HCT116 (cell line): ENCODE results near the gene HIVEP1. TPM values are rescaled to one million over a fixed set of nuclear protein-coding genes. Genes with fewer than 3 reads are reported as not detected.

ENCODE experiments used
- ATAC-seq: fragments of 200-7000 bp; cut with Tn5 transposase; 2 replicates; pipeline ENCODE4 v1.9.1; 2020; ENCODE audit warnings: mild to moderate bottlenecking, moderate library complexity
- BruUV-seq: library from RNA; stranded (reverse); fragments of 400-500 nt; replicated peaks from 2 replicates; lab custom pipeline; 2021; lab: Mats Ljungman, UMichigan
- CTCF ChIA-PET: fragments of 300-600 bp; sonication (Branson Sonifier 250); formaldehyde crosslinking; loops from one replicate; lab custom pipeline; 2021; ENCODE audit warnings: antibody characterized with exemption; lab: Charles Lee
- POLR2A ChIA-PET: fragments of 300-600, 350-600 bp; sonication (Branson Sonifier 250); formaldehyde crosslinking; loops from one replicate; lab custom pipeline; 2021; ENCODE audit warnings: antibody characterized with exemption; lab: Charles Lee
- RAD21 ChIA-PET, 2 experiments: fragments of 300-600 bp; sonication (Branson Sonifier 250); formaldehyde crosslinking; loops; one replicate each; lab custom pipeline; 2023; ENCODE audit warnings: low total read pairs in 2 of 2; ENCODE audit not compliant: uncharacterized antibody in 2 of 2, unreplicated experiment in 2 of 2, low non-redundant PET in 1 of 2; lab: Charles Lee
- DNase-seq: peaks from one replicate; pipeline ENCODE4 v3.0.0-alpha.2; 2010; ENCODE audit warnings: low read depth, low spot score
- H2AFZ ChIP-seq: fragments of 200-600 bp; shearing (Covaris generic), sonication (generic); 2 replicates; pipeline ENCODE4 v1.6.1; 2017; ENCODE audit warnings: low read depth, mixed run types, mixed read lengths, antibody characterized with exemption, low read length; ENCODE audit not compliant: poor library complexity, severe bottlenecking
- H3K27ac ChIP-seq: 2 replicates; pipeline ENCODE4 v1.5.1; 2012; ENCODE audit warnings: low read depth, low read length
- H3K27me3 ChIP-seq: fragments of 200-600 bp; sonication (generic); 2 replicates; pipeline ENCODE4 v1.6.1; 2016; ENCODE audit warnings: mixed run types, low read length, mixed read lengths; ENCODE audit not compliant: insufficient read depth
- H3K36me3 ChIP-seq, 2 experiments: fragments of 200-500 bp in 1 of 2; fragments of 200-600 bp in 1 of 2; sonication (Bioruptor generic) in 1 of 2; sonication (generic) in 1 of 2; 2 replicates each; pipeline versions ENCODE4 v1.5.1 to v1.6.1; 2014 to 2016; ENCODE audit warnings: low read length in 2 of 2, inconsistent platforms in 1 of 2, mixed read lengths in 1 of 2, mixed run types in 1 of 2; ENCODE audit not compliant: insufficient read depth in 2 of 2, control insufficient read depth in 1 of 2
- H3K4me1 ChIP-seq, 2 experiments: fragments of 200-600 bp in 1 of 2; sonication (generic) in 1 of 2; 2 replicates each; pipeline versions ENCODE4 v1.5.1 to v1.6.1; 2012 to 2017; ENCODE audit warnings: low read length in 2 of 2, inconsistent platforms in 1 of 2, mild to moderate bottlenecking in 1 of 2, mixed read lengths in 1 of 2, mixed run types in 1 of 2, moderate library complexity in 1 of 2; ENCODE audit not compliant: insufficient read depth in 2 of 2, control insufficient read depth in 1 of 2
- H3K4me2 ChIP-seq: fragments of 200-600 bp; sonication (generic); 2 replicates; pipeline ENCODE4 v1.6.1; 2017; ENCODE audit warnings: mixed run types, low read length, mixed read lengths
- H3K4me3 ChIP-seq, 2 experiments: fragments of 200-600 bp in 1 of 2; sonication (generic) in 1 of 2; replicated peaks in 1 of 2; 2 replicates each; pipeline ENCODE4 v1.5.1; 2011 to 2016; ENCODE audit warnings: low read length in 2 of 2, control low read depth in 1 of 2, low read depth in 1 of 2, mild to moderate bottlenecking in 1 of 2, mixed read lengths in 1 of 2, mixed run types in 1 of 2
- H3K79me2 ChIP-seq: fragments of 200-600 bp; sonication (generic); 2 replicates; pipeline ENCODE4 v1.6.1; 2017; ENCODE audit warnings: mild to moderate bottlenecking, mixed run types, low read length, moderate library complexity, mixed read lengths; ENCODE audit not compliant: insufficient read depth
- H3K9ac ChIP-seq: fragments of 200-600 bp; sonication (generic); 2 replicates; pipeline ENCODE4 v1.6.1; 2016; ENCODE audit warnings: low read length, mixed read lengths
- H3K9me2 ChIP-seq: fragments of 200-600 bp; sonication (generic), shearing (Covaris generic); 2 replicates; pipeline ENCODE4 v1.6.1; 2017; ENCODE audit warnings: mixed run types, mild to moderate bottlenecking, moderate library complexity; ENCODE audit not compliant: insufficient read depth
- H3K9me3 ChIP-seq, 2 experiments: fragments of 200-500 bp in 1 of 2; fragments of 200-600 bp in 1 of 2; sonication (Bioruptor generic) in 1 of 2; sonication (generic) in 1 of 2; 2 replicates each; pipeline ENCODE4 v1.6.1; 2014 to 2017; ENCODE audit warnings: low read length in 2 of 2, mixed read lengths in 2 of 2, inconsistent platforms in 1 of 2, low read depth in 1 of 2, mild to moderate bottlenecking in 1 of 2, mixed run types in 1 of 2, moderate library complexity in 1 of 2; ENCODE audit not compliant: control insufficient read depth in 1 of 2, insufficient read depth in 1 of 2
- H4K20me1 ChIP-seq: fragments of 200-600 bp; sonication (generic), shearing (Covaris generic); 2 replicates; pipeline ENCODE4 v1.6.1; 2017; ENCODE audit warnings: mixed run types, mild to moderate bottlenecking, moderate library complexity; ENCODE audit not compliant: insufficient read depth
- EGR1 ChIP-seq: IDR thresholded peaks from 2 replicates; pipeline ENCODE4 v1.6.1; 2012; ENCODE audit warnings: low read depth
- JUND ChIP-seq: IDR thresholded peaks from 2 replicates; pipeline ENCODE4 v1.6.1; 2012
- POLR2AphosphoS5 ChIP-seq: IDR thresholded peaks from 2 replicates; pipeline ENCODE4 v1.6.1; 2011; ENCODE audit warnings: mild to moderate bottlenecking, low read depth, low read length, moderate library complexity
- RAD21 ChIP-seq: IDR thresholded peaks from 2 replicates; pipeline ENCODE4 v1.6.1; 2012; ENCODE audit warnings: low read depth, mild to moderate bottlenecking
- SP1 ChIP-seq: IDR thresholded peaks from 2 replicates; pipeline ENCODE4 v1.6.1; 2012; ENCODE audit warnings: low read depth
- TCF7L2 ChIP-seq: IDR thresholded peaks from 2 replicates; pipeline ENCODE4 v1.7.0; 2011; ENCODE audit warnings: borderline replicate concordance, inconsistent platforms; ENCODE audit not compliant: insufficient read depth, insufficient read length; ENCODE audit errors: extremely low read depth
- ZFX ChIP-seq: fragments of 450-650 bp; IDR thresholded peaks from 2 replicates; pipeline ENCODE4 v1.6.1; 2017
- intact Hi-C: fragments of 100-400 bp; cut with micrococcal nuclease; formaldehyde crosslinking; loops from 2 replicates; pipeline ENCODE4 v1.10.0; 2022
- total RNA-seq: library from RNA; stranded (reverse); gene quantifications from one replicate; pipeline ENCODE4 v1.2.1, GENCODE V29; 2021; ENCODE audit not compliant: unreplicated experiment
- TF ChIP-seq, protein P1 (sequence below): IDR thresholded peaks from 2 replicates; pipeline ENCODE4 v1.6.1; 2012

HIVEP1 gene
- total RNA-seq, 1 experiment from 2014 or later = 11.2 TPM

DNA sequence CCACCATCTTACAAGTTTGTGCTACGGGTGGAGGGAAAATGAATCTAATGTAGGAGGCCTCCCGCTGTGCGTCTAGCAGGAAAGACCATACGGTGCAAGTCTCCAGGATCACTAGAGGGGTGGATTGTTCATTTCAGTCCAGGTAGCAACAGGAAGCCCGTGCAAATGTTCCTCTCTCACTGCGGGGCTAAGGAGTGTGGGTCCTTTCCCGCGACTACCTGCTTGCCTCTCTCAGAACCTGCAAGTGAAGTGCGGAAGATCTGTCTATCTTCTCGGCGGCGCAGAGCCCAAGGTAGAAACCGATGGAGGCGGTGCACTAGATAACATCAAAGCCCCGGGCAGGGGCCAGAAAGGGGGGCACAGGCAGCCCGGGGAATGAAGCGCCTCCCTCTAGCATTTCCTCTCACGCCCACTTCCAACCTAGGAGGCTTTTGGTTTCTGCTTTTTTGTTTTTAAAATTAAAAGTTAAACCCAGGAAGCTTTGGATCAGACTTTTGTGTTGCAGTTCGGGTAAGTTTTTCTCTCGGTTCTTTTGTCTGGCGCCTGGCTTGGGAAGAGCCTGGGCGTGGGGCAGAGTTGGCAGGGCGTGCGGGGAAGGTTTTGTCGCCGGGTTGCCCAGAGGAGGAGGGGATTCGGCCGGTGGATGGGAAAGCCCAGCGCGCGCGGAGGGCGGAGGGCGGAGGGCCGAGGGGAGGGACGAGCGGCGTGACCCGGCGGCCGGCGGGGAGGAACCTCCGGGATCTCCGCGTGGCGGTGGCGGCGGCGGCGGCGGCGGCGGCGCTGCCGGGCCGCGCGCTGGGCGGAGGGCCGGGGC, 3.5 kb upstream of the HIVEP1 start:
- POLR2A ChIA-PET = no interaction called here
- intact Hi-C loops = no loop called here
- peaks cover 20 to 33% of the 10 kb centered on the region in 2 experiments for H3K4me1 ChIP-seq
- H3K27ac ChIP-seq = peak overlapping the region; percentile 87
- no peaks in the 10 kb centered on the region for H3K9me3 ChIP-seq
- TF ChIP-seq RAD21 = no peak
- TF ChIP-seq, protein P1, sequence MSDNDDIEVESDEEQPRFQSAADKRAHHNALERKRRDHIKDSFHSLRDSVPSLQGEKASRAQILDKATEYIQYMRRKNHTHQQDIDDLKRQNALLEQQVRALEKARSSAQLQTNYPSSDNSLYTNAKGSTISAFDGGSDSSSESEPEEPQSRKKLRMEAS = peak; percentile 56
- TF ChIP-seq POLR2AphosphoS5 = peak; percentile 66; the same call in 1 of the 2 replicates
- TF ChIP-seq JUND = no peak
- TF ChIP-seq EGR1 = 0 out of 2 replicates have a peak, but pooled peaks have one; percentile 44
- peak; percentile 97 for TF ChIP-seq TCF7L2
- TF ChIP-seq SP1 = peak; percentile 22
- peak; percentile 21; the same call in 1 of the 2 replicates for TF ChIP-seq ZFX
- TF ChIP-seq, all 23 proteins: peak for 6
- Histone ChIP-seq H3K4me3 (peak overlapping the region; percentile 65 to 73), H3K79me2 (no peaks in the 10 kb centered on the region; the same call in 1 of the 2 replicates), H4K20me1 (no peaks in the 10 kb centered on the region), H3K27me3 (no peaks in the 10 kb centered on the region), H2AFZ (peak overlapping the region; percentile 66), H3K9me2 (no peaks in the 10 kb centered on the region), H3K4me2 (peak overlapping the region; percentile 90), H3K36me3 (no peaks in the 10 kb centered on the region), H3K9ac (peak overlapping the region; percentile 85)
- ChIA-PET RAD21 (no interaction called here), CTCF (no interaction called here)
- DNase-seq (peak; percentile 49), ATAC-seq (peak; percentile 41)
- BruUV-seq = TSS peak; percentile 86

DNA sequence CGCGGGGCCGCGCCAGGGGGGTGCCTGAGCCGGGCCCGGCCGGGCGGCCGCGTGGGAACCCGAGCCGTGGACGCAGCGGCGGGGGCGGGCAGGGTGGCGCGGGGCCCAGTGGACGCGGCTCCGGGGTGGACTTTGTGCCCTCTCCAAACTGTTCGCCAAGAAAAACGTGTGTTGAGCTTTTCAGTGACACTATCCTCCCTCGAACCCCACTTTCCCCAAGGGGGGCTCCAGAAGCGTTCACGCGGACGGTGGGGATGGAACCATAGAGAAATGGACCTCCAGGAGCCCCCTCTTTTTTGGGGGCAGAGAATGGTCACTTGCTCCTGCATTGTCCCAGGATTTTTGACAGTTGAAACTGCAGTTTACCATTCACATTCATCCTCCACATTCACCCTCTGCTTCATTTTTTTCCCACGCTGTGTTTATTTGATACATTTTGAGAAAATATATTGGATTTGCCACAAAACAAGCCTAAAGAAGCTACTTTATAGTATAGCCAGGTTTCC, 2.9 kb upstream of the HIVEP1 start:
- H4K20me1 ChIP-seq = no peaks in the 10 kb centered on the region
- H2AFZ ChIP-seq = no peak overlapping the region
- intact Hi-C loops = no loop called here
- H3K9me2 ChIP-seq = no peaks in the 10 kb centered on the region
- H3K4me1 ChIP-seq = peaks cover 26 to 40% of the 10 kb centered on the region in 2 experiments
- peak overlapping the region; percentile 65 to 72 for H3K4me3 ChIP-seq
- no peaks in the 10 kb centered on the region for H3K27me3 ChIP-seq
- H3K9ac ChIP-seq = peak overlapping the region; percentile 85
- BruUV-seq = TSS peak; percentile 38
- ATAC-seq = no peak
- ChIA-PET CTCF (no interaction called here), POLR2A (interaction anchor here (1.9 kb wide), 1 partner anchor 238 kb away, joined by 4 read pairs; no protein-coding TSS in a partner anchor), RAD21 (no interaction called here)
- H3K27ac ChIP-seq = peak overlapping the region; percentile 87
- no peak for TF ChIP-seq TCF7L2
- 0 out of 2 replicates have a peak, but pooled peaks have one; percentile 4 for TF ChIP-seq EGR1
- TF ChIP-seq, all 23 proteins: peak for 1
- no peaks in the 10 kb centered on the region for H3K36me3 ChIP-seq
- peak overlapping the region; percentile 97 for H3K4me2 ChIP-seq
- no peaks in the 10 kb centered on the region; the same call in 1 of the 2 replicates for H3K79me2 ChIP-seq
- H3K9me3 ChIP-seq = no peaks in the 10 kb centered on the region
- no peak for DNase-seq
